H1 (cell line): ENCODE results near the gene KRTAP5-6. TPM values are rescaled to one million over a fixed set of nuclear protein-coding genes. Genes with fewer than 3 reads are reported as not detected.

Experiments
- CTCF ChIA-PET: fragments of 300-600 bp; sonication (Branson Sonifier 250); formaldehyde crosslinking; loops from one replicate; lab custom pipeline; 2021; ENCODE audit not compliant: partially characterized antibody; lab: Charles Lee
- POLR2A ChIA-PET: fragments of 300-600 bp; sonication (Branson Sonifier 250); formaldehyde crosslinking; loops from one replicate; lab custom pipeline; 2021; ENCODE audit warnings: inconsistent platforms; ENCODE audit not compliant: partially characterized antibody; lab: Charles Lee
- DNase-seq, 2 experiments: peaks; one replicate each; pipeline versions ENCODE4 v3.0.0 to v3.0.0-alpha.2; 2010 to 2022; ENCODE audit warnings: low spot score in 2 of 2, low read depth in 1 of 2, mixed read lengths in 1 of 2
- FAIRE-seq: peaks from 2 replicates; lab custom pipeline; 2011; peaks lifted over from hg19 to GRCh38; lab: Jason Lieb, UNC
- H2AFZ ChIP-seq: 2 replicates; pipeline ENCODE4 v1.8.1; 2012; ENCODE audit warnings: low read length, inconsistent platforms
- H2AK5ac ChIP-seq: 2 replicates; pipeline ENCODE4 v1.6.1; 2013; ENCODE audit warnings: low read depth, low read length
- H2BK120ac ChIP-seq: replicated peaks from 2 replicates; pipeline ENCODE3; 2013; ENCODE audit warnings: low read depth, low read length, inconsistent platforms
- H2BK12ac ChIP-seq: 2 replicates; pipeline ENCODE4 v1.6.1; 2013; ENCODE audit warnings: low read depth, low read length
- H2BK15ac ChIP-seq: 2 replicates; pipeline ENCODE4 v1.6.1; 2013; ENCODE audit warnings: low read length
- H2BK20ac ChIP-seq: 2 replicates; pipeline ENCODE4 v1.6.1; 2013; ENCODE audit warnings: low read length
- H2BK5ac ChIP-seq: 2 replicates; pipeline ENCODE4 v1.6.1; 2013; ENCODE audit warnings: low read depth, low read length
- H3K14ac ChIP-seq: 2 replicates; pipeline ENCODE4 v1.6.1; 2013; ENCODE audit warnings: inconsistent platforms; ENCODE audit not compliant: insufficient read length
- H3K18ac ChIP-seq: 2 replicates; pipeline ENCODE4 v1.6.1; 2013; ENCODE audit warnings: low read length; ENCODE audit errors: extremely low read depth
- H3K23ac ChIP-seq: 2 replicates; pipeline ENCODE4 v1.6.1; 2013; ENCODE audit warnings: inconsistent platforms; ENCODE audit not compliant: insufficient read length
- H3K23me2 ChIP-seq: 2 replicates; pipeline ENCODE4 v1.6.1; 2013; ENCODE audit warnings: low read depth, low read length
- H3K27ac ChIP-seq: 2 replicates; pipeline ENCODE4 v1.6.1; 2011; ENCODE audit warnings: low read depth, low read length, inconsistent platforms
- H3K27me3 ChIP-seq, 4 experiments: replicated peaks in 1 of 4; 1 replicate in 1 of 4; 2 replicates in 3 of 4; pipeline versions ENCODE4 v1.6.1 to v1.8.1; 2011 to 2013; ENCODE audit warnings: low read length in 3 of 4, mild to moderate bottlenecking in 3 of 4, inconsistent platforms in 2 of 4, mixed read lengths in 2 of 4, moderate library complexity in 1 of 4; ENCODE audit not compliant: control insufficient read depth in 3 of 4, insufficient read depth in 3 of 4; ENCODE audit errors: extremely low read depth in 1 of 4
- H3K36me3 ChIP-seq, 4 experiments: 2 replicates each; pipeline versions ENCODE4 v1.6.1 to v1.8.1; 2011 to 2013; ENCODE audit warnings: mild to moderate bottlenecking in 4 of 4, low read length in 3 of 4, moderate library complexity in 2 of 4, control low read depth in 1 of 4, inconsistent platforms in 1 of 4; ENCODE audit not compliant: insufficient read depth in 4 of 4, control insufficient read depth in 2 of 4
- H3K4ac ChIP-seq: replicated peaks from 2 replicates; pipeline ENCODE3; 2013; ENCODE audit warnings: low read length, low read depth, mixed read lengths, inconsistent platforms; ENCODE audit not compliant: insufficient read length
- H3K4me1 ChIP-seq, 4 experiments: replicated peaks in 1 of 4; 1 replicate in 1 of 4; 2 replicates in 3 of 4; pipeline versions ENCODE4 v1.6.1 to v1.8.1; 2011 to 2013; ENCODE audit warnings: low read length in 3 of 4, inconsistent platforms in 2 of 4, mixed read lengths in 1 of 4; ENCODE audit not compliant: insufficient read depth in 4 of 4, control insufficient read depth in 3 of 4
- H3K4me2 ChIP-seq, 2 experiments: 2 replicates each; pipeline versions ENCODE4 v1.6.1 to v1.8.1; 2011 to 2013; ENCODE audit warnings: low read depth in 2 of 2, low read length in 2 of 2, control low read depth in 1 of 2, inconsistent platforms in 1 of 2, mild to moderate bottlenecking in 1 of 2; ENCODE audit not compliant: insufficient read depth in 1 of 2
- H3K4me3 ChIP-seq, 4 experiments: fragments of 200-600, 300-600 bp in 1 of 4; sonication (generic), shearing (Covaris generic), sonication (Bioruptor Twin) in 1 of 4; 2 replicates each; pipeline versions ENCODE4 v1.5.1 to v1.8.1; 2011 to 2016; ENCODE audit warnings: low read length in 4 of 4, low read depth in 3 of 4, control low read depth in 2 of 4, inconsistent platforms in 2 of 4, mild to moderate bottlenecking in 2 of 4, mixed read lengths in 1 of 4, moderate library complexity in 1 of 4; ENCODE audit not compliant: insufficient read depth in 2 of 4; ENCODE audit errors: extremely low read depth in 1 of 4
- H3K56ac ChIP-seq: replicated peaks from 2 replicates; pipeline ENCODE3; 2013; ENCODE audit warnings: low read depth, mild to moderate bottlenecking, mixed read lengths, low read length, inconsistent platforms; ENCODE audit not compliant: insufficient read length
- H3K79me1 ChIP-seq: 2 replicates; pipeline ENCODE4 v1.6.1; 2013; ENCODE audit warnings: low read depth, low read length, control low read depth
- H3K79me2 ChIP-seq, 2 experiments: 2 replicates each; pipeline versions ENCODE4 v1.6.1 to v1.8.1; 2012 to 2013; ENCODE audit warnings: low read length in 2 of 2, mild to moderate bottlenecking in 2 of 2, inconsistent platforms in 1 of 2; ENCODE audit not compliant: insufficient read depth in 2 of 2, control insufficient read depth in 1 of 2
- H3K9ac ChIP-seq, 4 experiments: replicated peaks in 1 of 4; 1 replicate in 1 of 4; 2 replicates in 3 of 4; pipeline versions ENCODE4 v1.6.1 to v1.8.1; 2011 to 2013; ENCODE audit warnings: low read depth in 3 of 4, low read length in 3 of 4, control low read depth in 2 of 4, mild to moderate bottlenecking in 2 of 4, moderate library complexity in 2 of 4, inconsistent platforms in 1 of 4; ENCODE audit errors: extremely low read depth in 1 of 4
- H3K9me3 ChIP-seq, 2 experiments: 2 replicates each; pipeline versions ENCODE4 v1.6.1 to v1.8.1; 2012 to 2013; ENCODE audit warnings: mild to moderate bottlenecking in 2 of 2, moderate library complexity in 2 of 2, control low read depth in 1 of 2, inconsistent platforms in 1 of 2, low read depth in 1 of 2, low read length in 1 of 2, mixed read lengths in 1 of 2; ENCODE audit not compliant: insufficient read depth in 2 of 2
- H4K20me1 ChIP-seq, 2 experiments: replicated peaks in 1 of 2; 2 replicates each; pipeline versions ENCODE3 to v1.8.1; 2011 to 2013; ENCODE audit warnings: inconsistent platforms in 2 of 2, low read length in 2 of 2, mild to moderate bottlenecking in 1 of 2; ENCODE audit not compliant: insufficient read depth in 2 of 2, control insufficient read depth in 1 of 2
- H4K5ac ChIP-seq: 2 replicates; pipeline ENCODE4 v1.6.1; 2013; ENCODE audit warnings: low read length, low read depth, mixed read lengths, inconsistent platforms; ENCODE audit not compliant: insufficient read length
- H4K8ac ChIP-seq: 2 replicates; pipeline ENCODE4 v1.8.0; 2013; ENCODE audit warnings: mild to moderate bottlenecking, moderate library complexity, low read length, inconsistent platforms; ENCODE audit not compliant: insufficient read depth; ENCODE audit errors: extremely low read depth
- H4K91ac ChIP-seq: replicated peaks from 2 replicates; pipeline ENCODE3; 2013; ENCODE audit warnings: low read length, mixed read lengths, inconsistent platforms; ENCODE audit not compliant: insufficient read length
- BACH1 ChIP-seq: IDR thresholded peaks from 2 replicates; pipeline ENCODE4 v1.6.1; 2012; ENCODE audit warnings: low read length, improper control_type of control experiment
- CBX8 ChIP-seq: fragments of 300-800, 300-1000 bp; sonication (generic); IDR thresholded peaks from 2 replicates; pipeline ENCODE4 v1.7.1; 2016; ENCODE audit warnings: low read depth, low read length, borderline replicate concordance
- CEBPB ChIP-seq: IDR thresholded peaks from 2 replicates; pipeline ENCODE4 v1.6.1; 2012; ENCODE audit warnings: low read depth, low read length
- EZH2 ChIP-seq: fragments of 200-600 bp; sonication (generic); IDR thresholded peaks from 2 replicates; pipeline ENCODE4 v1.7.1; 2012; ENCODE audit warnings: low read depth, mild to moderate bottlenecking, moderate library complexity, low read length, inconsistent platforms; ENCODE audit not compliant: severe bottlenecking
- GTF2F1 ChIP-seq: IDR thresholded peaks from 2 replicates; pipeline ENCODE4 v1.6.1; 2012; ENCODE audit warnings: low read depth, low read length, improper control_type of control experiment, borderline replicate concordance
- JUND ChIP-seq: IDR thresholded peaks from 2 replicates; pipeline ENCODE4 v1.6.1; 2011; ENCODE audit warnings: mild to moderate bottlenecking, improper control_type of control experiment, low read length
- MAFK ChIP-seq: IDR thresholded peaks from 2 replicates; pipeline ENCODE4 v1.6.1; 2012; ENCODE audit warnings: low read depth, mild to moderate bottlenecking, improper control_type of control experiment, low read length
- NANOG ChIP-seq: IDR thresholded peaks from 2 replicates; pipeline ENCODE4 v1.6.1; 2011; ENCODE audit warnings: low read length, low read depth, mild to moderate bottlenecking, inconsistent platforms; ENCODE audit not compliant: insufficient read depth, poor library complexity, severe bottlenecking
- POU5F1 ChIP-seq: IDR thresholded peaks from 2 replicates; pipeline ENCODE4 v1.6.1; 2011; ENCODE audit warnings: low read depth, mild to moderate bottlenecking, low read length, moderate library complexity
- RXRA ChIP-seq: IDR thresholded peaks from 2 replicates; pipeline ENCODE4 v1.6.1; 2011; ENCODE audit warnings: low read depth, mild to moderate bottlenecking, low read length, moderate library complexity; ENCODE audit not compliant: insufficient read depth
- SAP30 ChIP-seq: fragments of 300-600 bp; sonication (generic); IDR thresholded peaks from 2 replicates; pipeline ENCODE4 v1.7.1; 2012; ENCODE audit warnings: low read length, moderate library complexity, mild to moderate bottlenecking, inconsistent platforms; ENCODE audit not compliant: insufficient read depth, insufficient replicate concordance
- WGBS, 2 experiments: shearing (Covaris generic) in 1 of 2; methylation state at CpG; one replicate each; pipeline versions ENCODE4 v1.1.6 to v1.1.7; 2013 to 2015; ENCODE audit warnings: low lambda C conversion rate in 2 of 2, mixed read lengths in 2 of 2, inconsistent platforms in 1 of 2, low coverage in 1 of 2, missing lambda C conversion rate in 1 of 2; ENCODE audit not compliant: insufficient replicate concordance in 2 of 2, insufficient coverage in 1 of 2, insufficient read length in 1 of 2; ENCODE audit errors: extremely low coverage in 1 of 2, missing lambda C conversion rate in 1 of 2; 5-methylcytosine and 5-hydroxymethylcytosine counted together
- polyA plus RNA-seq, 7 experiments: library from polyadenylated mRNA; depleted of rRNA in 3 of 7; stranded (reverse) in 5 of 7; unstranded in 2 of 7; fragments of >200 nt in 5 of 7; fragments of 200-250 nt in 2 of 7; gene quantifications; 1 replicate in 5 of 7; 2 replicates in 1 of 7; 4 replicates in 1 of 7; pipeline versions ENCODE4 v1.2.1 to v1.2.3, GENCODE V29; 2011 to 2013; ENCODE audit warnings: missing spikeins in 2 of 7, mixed read lengths in 2 of 7
- total RNA-seq: library from RNA; stranded (reverse); fragmentation: NEBNext Ultra II Directional; extraction: Animal tissue kit (Norgen Biotek cat#: 25700); gene quantifications from 2 replicates; pipeline ENCODE4 v1.2.1, GENCODE V29; 2021

Gene KRTAP5-6
- total and polyA plus RNA-seq, 2 of the 8 experiments (the other 6 are each of a cell fraction or from before 2014, with no cell fraction given) = not detected

DNA sequence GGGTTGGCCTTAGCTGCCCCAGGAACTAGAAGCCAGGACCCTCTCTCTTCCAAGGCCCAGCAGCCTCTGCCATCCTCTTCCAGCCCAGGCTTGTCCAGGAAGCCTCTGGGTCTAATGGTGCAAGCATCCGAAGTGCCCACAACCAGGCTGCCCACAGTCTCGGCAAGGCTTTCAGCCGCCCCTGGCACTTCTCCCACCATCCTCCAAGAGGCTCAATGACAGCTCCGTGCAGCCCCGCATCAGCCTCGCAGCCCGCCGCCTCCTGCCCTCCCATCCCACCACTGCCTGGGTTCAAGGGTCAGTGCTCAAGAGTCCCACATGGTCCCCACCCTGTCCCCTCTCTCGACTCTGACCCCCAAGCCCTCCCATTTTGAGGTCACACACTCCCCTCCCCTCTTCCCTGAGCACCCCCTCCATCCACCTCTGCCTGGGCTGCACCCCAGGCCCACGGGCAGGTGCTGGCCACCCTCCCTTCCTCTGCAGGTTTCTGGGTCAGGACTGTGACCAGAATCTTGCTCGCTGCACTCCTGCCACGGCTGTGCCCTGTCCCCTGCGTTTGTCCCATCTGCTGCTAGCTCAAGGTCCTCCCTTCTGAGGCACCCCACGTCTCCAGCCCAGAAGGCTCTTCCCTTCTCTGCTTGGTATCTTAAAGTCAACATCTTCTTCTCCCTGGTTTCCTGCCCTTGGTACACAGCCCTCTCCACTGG lies 36.2 kb downstream of the KRTAP5-6 start:
- no peaks in the 10 kb centered on the region for H3K79me1 ChIP-seq
- H3K9ac ChIP-seq = no peak overlapping the region
- no peak overlapping the region for H3K4me3 ChIP-seq
- no peak overlapping the region for H3K23ac ChIP-seq
- no peak overlapping the region for H4K8ac ChIP-seq
- no peaks in the 10 kb centered on the region; a peak in 1 of 7 replicates for H3K4me1 ChIP-seq
- H4K20me1 ChIP-seq = peaks cover 2 to 10% of the 10 kb centered on the region in 2 experiments
- H3K4ac ChIP-seq = no peak overlapping the region
- H4K91ac ChIP-seq = no peak overlapping the region
- ChIA-PET CTCF (interaction anchor here (1.0 to 2.6 kb wide), 8 partner anchors 11 to 417 kb away, joined by 3 to 13 read pairs (median 4); no protein-coding TSS in a partner anchor), POLR2A (no interaction called here)
- H3K27ac ChIP-seq = no peak overlapping the region
- peaks cover 0 to 5% (median 1%) of the 10 kb centered on the region in 4 experiments; a peak in 4 of 7 replicates for H3K27me3 ChIP-seq
- no peak overlapping the region for H3K14ac ChIP-seq
- no peak overlapping the region for H2AK5ac ChIP-seq
- no peak overlapping the region for H3K4me2 ChIP-seq
- no peak overlapping the region for H2AFZ ChIP-seq
- peaks cover 0 to 4% (median 0%) of the 10 kb centered on the region in 4 experiments; a peak in 1 of 8 replicates for H3K36me3 ChIP-seq
- H2BK12ac ChIP-seq = no peak overlapping the region
- no peak overlapping the region for H2BK5ac ChIP-seq
- H2BK15ac ChIP-seq = 0 out of 2 replicates have a peak overlapping the region, but pooled peaks have one; percentile 61
- DNase-seq (no peak), FAIRE-seq (no peak)
- H3K18ac ChIP-seq = no peak overlapping the region
- peaks cover 0 to 7% of the 10 kb centered on the region in 2 experiments; a peak in 1 of 4 replicates for H3K79me2 ChIP-seq
- H3K9me3 ChIP-seq = peaks cover 0 to 4% of the 10 kb centered on the region in 2 experiments; a peak in 2 of 4 replicates
- no peak overlapping the region for H3K56ac ChIP-seq
- no peak overlapping the region for H4K5ac ChIP-seq
- H2BK120ac ChIP-seq = no peak overlapping the region
- H2BK20ac ChIP-seq = no peak overlapping the region
- WGBS, 2 experiments = 92% methylated on average over 14 of the region's 14 CpGs; no CpG with 5 or more reads in 1 of the 2 experiments
- peaks cover 16% of the 10 kb centered on the region for H3K23me2 ChIP-seq
- TF ChIP-seq JUND = no peak
- no peak for TF ChIP-seq CBX8
- no peak for TF ChIP-seq RXRA
- TF ChIP-seq BACH1 = no peak
- no peak for TF ChIP-seq MAFK
- TF ChIP-seq EZH2 = no peak
- no peak for TF ChIP-seq NANOG
- no peak for TF ChIP-seq GTF2F1
- no peak for TF ChIP-seq CEBPB
- no peak for TF ChIP-seq POU5F1
- no peak for TF ChIP-seq SAP30
